HG03175 (cell line): Measurements from ENCODE around the gene ARRDC2.

Experiments
- ATAC-seq: cut with Tn5 transposase; IDR thresholded peaks from one replicate; pipeline ENCODE4 v1.9.1; 2021; ENCODE audit warnings: mild to moderate bottlenecking, moderate library complexity; ENCODE audit not compliant: unreplicated experiment

The ARRDC2 gene

GRCh38 chr19:18057557-18057956 is 49.6 kb downstream of the ARRDC2 start:
- ATAC-seq: no peak

GRCh38 chr19:18058208-18059009 is 50.4 kb downstream of the ARRDC2 start:
- ATAC-seq: no peak

- ATAC-seq: no peak
Observed at GRCh38 chr19:18059297-18059696, 51.3 kb downstream of the ARRDC2 start.

GRCh38 chr19:18059902-18060301 is 51.9 kb downstream of the ARRDC2 start:
- no peak for ATAC-seq

DNA sequence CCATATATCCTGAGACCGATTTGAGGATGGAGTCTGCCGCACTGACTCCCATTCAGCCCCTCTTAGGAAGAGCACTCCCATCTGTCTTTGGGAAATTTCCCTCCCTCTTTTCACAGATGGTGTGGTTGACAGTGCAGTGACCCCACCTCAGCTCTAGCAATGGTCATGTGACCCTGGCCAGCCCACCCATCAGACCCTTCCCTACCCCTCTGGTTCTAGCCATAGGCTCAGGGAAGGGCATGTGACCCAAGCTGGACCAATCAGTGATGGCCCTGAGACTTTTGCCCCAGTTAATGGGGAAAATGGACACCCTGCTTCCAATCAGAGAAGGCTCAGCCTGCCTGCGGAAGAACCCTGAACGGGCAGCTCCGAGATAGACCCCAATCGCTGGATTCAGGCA is 52.5 kb downstream of the ARRDC2 start:
- ATAC-seq: no peak

DNA sequence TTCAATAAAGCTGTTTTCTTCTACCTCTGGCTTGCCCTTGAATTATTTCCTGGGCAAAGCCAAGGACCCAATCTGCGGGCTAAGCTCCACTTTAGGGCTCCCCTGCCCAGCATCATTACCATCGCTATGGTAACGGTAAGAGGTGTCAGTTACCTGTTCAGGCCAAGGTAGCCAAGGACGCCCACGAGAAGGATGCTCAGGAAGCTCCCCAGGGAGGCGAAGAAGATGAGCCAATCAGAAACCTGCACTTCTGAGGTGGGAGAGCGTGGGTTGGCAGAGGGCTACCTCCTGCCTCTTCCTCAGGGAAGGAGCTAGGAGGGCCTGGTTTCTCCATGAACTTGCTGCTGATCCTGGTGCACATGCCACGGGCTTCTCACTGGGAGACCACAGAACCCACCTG is 54.1 kb downstream of the ARRDC2 start:
- ATAC-seq: no peak

GRCh38 chr19:18063463-18063862 is 55.5 kb downstream of the ARRDC2 start:
- no peak for ATAC-seq
